Testis (tissue), 3 donors: ENCODE measurements around the gene FAM240B. TPM values are rescaled to one million over a fixed set of nuclear protein-coding genes. Genes with fewer than 3 reads are reported as not detected.

Experiments used
- DNase-seq: peaks from one replicate; pipeline ENCODE4 v3.0.0-alpha.2; 2019
- H3K27ac ChIP-seq, 2 donors: fragments of 200-600 bp; sonication (generic); one replicate each; pipeline ENCODE4 v1.5.1; 2019
- H3K27me3 ChIP-seq: fragments of 200-600 bp; sonication (generic); one replicate; pipeline ENCODE4 v1.5.1; 2019
- H3K36me3 ChIP-seq: fragments of 200-600 bp; sonication (generic); one replicate; pipeline ENCODE4 v1.5.1; 2017; ENCODE audit warnings: low read depth; ENCODE audit errors: missing control alignments
- H3K4me1 ChIP-seq: fragments of 200-600 bp; sonication (generic); one replicate; pipeline ENCODE4 v1.5.1; 2019
- H3K4me3 ChIP-seq, 2 donors: fragments of 200-600 bp; sonication (generic); one replicate each; pipeline ENCODE4 v1.5.1; 2017 to 2019
- H3K9me3 ChIP-seq: fragments of 200-600 bp; sonication (generic); one replicate; pipeline ENCODE4 v1.5.1; 2017
- POLR2A ChIP-seq: fragments of 450-650 bp; IDR thresholded peaks from one replicate; pipeline ENCODE4 v1.6.1; 2017; ENCODE audit warnings: antibody characterized with exemption, mild to moderate bottlenecking, moderate library complexity
- WGBS, 2 donors: methylation state at CpG; one replicate each; pipeline ENCODE4 v1.1.5; 2018; 5-methylcytosine and 5-hydroxymethylcytosine counted together
- intact Hi-C: fragments of 100-400 bp; cut with DNase I; formaldehyde crosslinking; loops from one replicate; pipeline ENCODE4 v1.15.1; 2023; ENCODE audit warnings: low total_unique reads
- polyA plus RNA-seq: library from polyadenylated mRNA; stranded (reverse); fragments of 350-450 nt; fragmentation: Illumina TruSeq; extraction: RNeasy Lipid Tissue Mini Kit (QIAGEN cat#74804); gene quantifications from one replicate; pipeline ENCODE4 v1.2.3, GENCODE V29; 2014; ENCODE audit warnings: low read depth, low replicate concordance; ENCODE audit not compliant: insufficient read depth
- total RNA-seq, 2 donors: library from RNA; depleted of rRNA; stranded (reverse); fragments of >200 nt; gene quantifications; one replicate each; pipeline ENCODE4 v1.2.3, GENCODE V29; 2016
- TF ChIP-seq, protein P1 (sequence below), 3 experiments: fragments of 450-650 bp in 2 of 3; fragments of 200-600 bp in 1 of 3; sonication (generic) in 1 of 3; IDR thresholded peaks; one replicate each; pipeline ENCODE4 v1.5.1; 2016 to 2019; ENCODE audit warnings: antibody characterized with exemption in 3 of 3, mild to moderate bottlenecking in 2 of 3, moderate library complexity in 1 of 3

FAM240B gene
- total and polyA plus RNA-seq, 3 donors from 2014 or later, result 0.81 to 1.3 TPM; not detected in 1

DNA sequence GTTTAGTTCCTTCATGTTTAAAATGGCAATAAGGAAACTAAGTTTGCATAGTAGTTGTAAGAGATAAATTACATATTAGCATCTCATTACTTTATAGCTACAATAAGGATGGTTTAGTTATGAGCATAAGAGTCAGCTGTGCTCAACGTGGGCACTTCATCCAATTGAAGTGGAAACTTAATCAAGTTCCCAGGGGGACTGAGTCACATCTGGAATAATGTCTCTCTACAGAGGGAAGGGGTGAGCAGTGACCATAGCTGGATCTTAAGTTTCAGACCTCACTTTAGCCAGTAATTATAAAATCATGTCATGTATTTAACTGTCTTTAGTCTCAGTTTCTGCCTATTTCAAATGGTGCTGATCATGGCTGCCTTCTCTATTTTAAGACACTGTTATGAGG lies 36.8 kb upstream of the FAM240B start:
- Histone ChIP-seq H3K27me3 (no peaks in the 10 kb centered on the region), H3K4me3 (no peak overlapping the region), H3K27ac (no peak overlapping the region), H3K4me1 (no peaks in the 10 kb centered on the region), H3K36me3 (no peaks in the 10 kb centered on the region), H3K9me3 (no peaks in the 10 kb centered on the region)
- TF ChIP-seq POLR2A, result no peak
- no peak for DNase-seq
- intact Hi-C loops, result no loop called here
- WGBS, 2 donors, result 63 to 68% methylated on average over 1 of the region's 1 CpG

DNA sequence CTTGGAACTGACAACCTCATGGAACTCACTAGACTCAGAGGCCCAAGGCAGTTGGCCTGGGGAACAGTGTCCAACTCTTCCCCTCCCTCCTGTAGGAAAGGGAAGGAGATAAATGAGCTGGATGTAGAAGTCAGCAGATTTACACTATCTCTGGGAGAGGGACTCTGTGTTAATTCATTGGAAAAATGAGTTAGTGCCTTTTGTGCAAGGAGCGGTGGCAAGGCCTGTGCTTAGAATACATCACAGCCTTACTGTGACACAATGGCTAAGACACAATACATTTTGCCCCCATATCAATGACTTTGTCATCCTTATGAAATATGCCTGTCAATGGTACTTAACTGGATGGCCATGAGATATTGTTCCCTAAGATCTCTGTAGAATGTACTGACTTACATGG lies 28.0 kb upstream of the FAM240B start:
- Histone ChIP-seq H3K27me3 (no peaks in the 10 kb centered on the region), H3K4me3 (no peak overlapping the region), H3K27ac (no peak overlapping the region), H3K4me1 (no peaks in the 10 kb centered on the region), H3K36me3 (no peaks in the 10 kb centered on the region), H3K9me3 (no peaks in the 10 kb centered on the region)
- TF ChIP-seq POLR2A, result no peak
- TF ChIP-seq, protein P1, sequence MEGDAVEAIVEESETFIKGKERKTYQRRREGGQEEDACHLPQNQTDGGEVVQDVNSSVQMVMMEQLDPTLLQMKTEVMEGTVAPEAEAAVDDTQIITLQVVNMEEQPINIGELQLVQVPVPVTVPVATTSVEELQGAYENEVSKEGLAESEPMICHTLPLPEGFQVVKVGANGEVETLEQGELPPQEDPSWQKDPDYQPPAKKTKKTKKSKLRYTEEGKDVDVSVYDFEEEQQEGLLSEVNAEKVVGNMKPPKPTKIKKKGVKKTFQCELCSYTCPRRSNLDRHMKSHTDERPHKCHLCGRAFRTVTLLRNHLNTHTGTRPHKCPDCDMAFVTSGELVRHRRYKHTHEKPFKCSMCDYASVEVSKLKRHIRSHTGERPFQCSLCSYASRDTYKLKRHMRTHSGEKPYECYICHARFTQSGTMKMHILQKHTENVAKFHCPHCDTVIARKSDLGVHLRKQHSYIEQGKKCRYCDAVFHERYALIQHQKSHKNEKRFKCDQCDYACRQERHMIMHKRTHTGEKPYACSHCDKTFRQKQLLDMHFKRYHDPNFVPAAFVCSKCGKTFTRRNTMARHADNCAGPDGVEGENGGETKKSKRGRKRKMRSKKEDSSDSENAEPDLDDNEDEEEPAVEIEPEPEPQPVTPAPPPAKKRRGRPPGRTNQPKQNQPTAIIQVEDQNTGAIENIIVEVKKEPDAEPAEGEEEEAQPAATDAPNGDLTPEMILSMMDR (IDR thresholded peaks at IDR 0.05), result no peak
- intact Hi-C loops, result no loop called here
- WGBS, 2 donors, result 88 to 100% methylated on average over 1 of the region's 1 CpG
- DNase-seq, result no peak

DNA sequence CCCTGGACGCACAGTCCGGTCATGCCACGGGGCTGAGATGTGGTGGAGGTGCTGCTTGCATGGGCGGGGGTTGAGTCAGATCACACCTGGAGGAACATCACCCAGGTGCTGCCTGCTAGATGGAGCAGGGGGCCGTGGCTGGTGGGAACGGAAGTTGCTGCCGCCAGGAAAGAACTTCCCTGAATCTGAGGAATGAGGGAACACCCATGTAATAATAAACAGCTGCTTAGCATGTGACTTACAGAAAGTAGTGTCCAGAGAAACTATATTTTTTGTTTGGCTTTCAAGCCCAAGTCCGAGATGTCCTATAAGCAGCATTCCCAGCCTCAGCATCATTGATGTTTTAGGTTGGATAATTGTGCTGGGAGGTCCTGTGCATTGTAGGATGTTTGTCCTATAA lies 27.1 kb upstream of the FAM240B start:
- TF ChIP-seq, protein P1 (IDR thresholded peaks at IDR 0.05), result no peak
- TF ChIP-seq POLR2A, result no peak
- Histone ChIP-seq H3K27ac (no peak overlapping the region), H3K27me3 (no peaks in the 10 kb centered on the region), H3K9me3 (no peaks in the 10 kb centered on the region), H3K4me3 (no peak overlapping the region), H3K4me1 (no peaks in the 10 kb centered on the region), H3K36me3 (no peaks in the 10 kb centered on the region)
- intact Hi-C loops, result no loop called here
- no peak for DNase-seq
- WGBS, 2 donors, result 77 to 84% methylated on average over 8 of the region's 8 CpGs

DNA sequence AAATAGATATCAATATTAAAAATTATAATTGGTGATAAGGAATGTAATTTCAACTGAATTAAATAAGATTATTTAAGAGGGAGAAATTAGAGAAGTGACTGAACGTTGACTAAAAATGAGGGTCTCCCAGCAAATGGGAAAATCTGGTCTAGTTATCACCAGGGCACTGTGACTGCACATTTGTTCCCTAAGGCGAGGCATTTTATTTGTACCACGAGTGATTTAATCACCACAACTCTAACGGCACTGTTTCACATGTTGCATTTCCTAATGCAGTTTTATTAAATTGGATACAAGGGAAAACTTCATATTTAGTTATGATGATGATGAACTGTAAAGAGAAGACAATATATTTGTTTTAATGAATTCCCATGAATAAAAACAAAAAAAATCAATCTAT lies 26.4 kb upstream of the FAM240B start:
- TF ChIP-seq, protein P1 (IDR thresholded peaks at IDR 0.05), result no peak
- no peak for TF ChIP-seq POLR2A
- intact Hi-C loops, result no loop called here
- DNase-seq, result no peak
- 77 to 78% methylated on average over 4 of the region's 4 CpGs for WGBS, 2 donors
- no peaks in the 10 kb centered on the region for H3K36me3 ChIP-seq
- H3K27ac ChIP-seq, result no peak overlapping the region
- no peaks in the 10 kb centered on the region for H3K4me1 ChIP-seq
- no peaks in the 10 kb centered on the region for H3K27me3 ChIP-seq
- H3K4me3 ChIP-seq, result no peak overlapping the region
- no peaks in the 10 kb centered on the region for H3K9me3 ChIP-seq

- DNase-seq, result no peak
- Histone ChIP-seq H3K4me3 (no peak overlapping the region), H3K27ac (no peak overlapping the region), H3K9me3 (no peaks in the 10 kb centered on the region), H3K36me3 (no peaks in the 10 kb centered on the region), H3K27me3 (no peaks in the 10 kb centered on the region), H3K4me1 (no peaks in the 10 kb centered on the region)
- no peak for TF ChIP-seq POLR2A
- TF ChIP-seq, protein P1 (IDR thresholded peaks at IDR 0.05), result no peak
- intact Hi-C loops, result no loop called here
- WGBS, 2 donors, result 81 to 84% methylated on average over 3 of the region's 3 CpGs
Observed at GRCh38 chr9:38744484-38744883, 24.6 kb upstream of the FAM240B start.
